GM18909 (cell line): ENCODE data around the gene RAD51B.

Experiments used
- ATAC-seq: cut with Tn5 transposase; IDR thresholded peaks from one replicate; pipeline ENCODE4 v1.9.1; 2021; ENCODE audit warnings: mild to moderate bottlenecking; ENCODE audit not compliant: unreplicated experiment, poor library complexity

Gene RAD51B

DNA sequence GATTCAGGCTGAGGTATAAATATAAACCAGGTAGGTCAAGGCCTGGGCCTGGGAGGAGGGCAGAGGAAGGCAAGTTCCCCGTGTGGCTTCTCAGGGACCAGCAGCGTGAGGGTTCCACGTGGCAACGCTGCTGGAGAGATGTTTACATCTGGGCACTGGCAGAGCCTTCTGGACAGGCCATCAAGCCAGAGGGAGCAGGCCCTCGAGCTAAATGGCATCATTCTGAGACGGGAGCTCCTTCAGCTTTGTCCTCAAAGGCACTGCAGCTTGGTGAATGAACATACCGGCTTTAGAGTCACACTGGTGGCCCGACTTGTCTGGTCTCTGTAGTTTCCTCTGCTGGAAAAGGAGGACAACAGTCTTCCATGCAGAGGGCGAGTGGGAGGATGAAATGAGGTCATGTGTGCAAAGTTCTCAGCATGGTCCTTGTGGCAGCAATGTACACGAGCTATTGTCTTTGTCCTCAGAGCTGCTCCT, 742.0 kb downstream of the RAD51B start:
- ATAC-seq: no peak

DNA sequence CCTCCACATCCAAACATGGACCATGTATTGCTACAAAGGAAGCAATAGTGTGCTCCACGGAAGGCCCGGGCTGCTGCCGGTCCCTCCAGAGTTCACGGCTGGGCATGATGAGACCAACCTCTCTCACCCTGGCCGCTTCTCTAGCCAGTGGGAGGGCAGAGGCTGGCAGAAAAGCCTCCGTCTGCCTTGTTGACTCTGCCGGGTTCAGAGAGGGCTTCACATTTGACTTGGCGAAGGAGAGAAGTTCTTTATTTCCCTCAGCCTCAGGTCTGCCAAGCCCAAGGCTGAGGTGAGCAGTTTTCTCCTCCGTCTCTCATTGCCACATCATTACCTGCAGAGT, 743.3 kb downstream of the RAD51B start:
- ATAC-seq: no peak

DNA sequence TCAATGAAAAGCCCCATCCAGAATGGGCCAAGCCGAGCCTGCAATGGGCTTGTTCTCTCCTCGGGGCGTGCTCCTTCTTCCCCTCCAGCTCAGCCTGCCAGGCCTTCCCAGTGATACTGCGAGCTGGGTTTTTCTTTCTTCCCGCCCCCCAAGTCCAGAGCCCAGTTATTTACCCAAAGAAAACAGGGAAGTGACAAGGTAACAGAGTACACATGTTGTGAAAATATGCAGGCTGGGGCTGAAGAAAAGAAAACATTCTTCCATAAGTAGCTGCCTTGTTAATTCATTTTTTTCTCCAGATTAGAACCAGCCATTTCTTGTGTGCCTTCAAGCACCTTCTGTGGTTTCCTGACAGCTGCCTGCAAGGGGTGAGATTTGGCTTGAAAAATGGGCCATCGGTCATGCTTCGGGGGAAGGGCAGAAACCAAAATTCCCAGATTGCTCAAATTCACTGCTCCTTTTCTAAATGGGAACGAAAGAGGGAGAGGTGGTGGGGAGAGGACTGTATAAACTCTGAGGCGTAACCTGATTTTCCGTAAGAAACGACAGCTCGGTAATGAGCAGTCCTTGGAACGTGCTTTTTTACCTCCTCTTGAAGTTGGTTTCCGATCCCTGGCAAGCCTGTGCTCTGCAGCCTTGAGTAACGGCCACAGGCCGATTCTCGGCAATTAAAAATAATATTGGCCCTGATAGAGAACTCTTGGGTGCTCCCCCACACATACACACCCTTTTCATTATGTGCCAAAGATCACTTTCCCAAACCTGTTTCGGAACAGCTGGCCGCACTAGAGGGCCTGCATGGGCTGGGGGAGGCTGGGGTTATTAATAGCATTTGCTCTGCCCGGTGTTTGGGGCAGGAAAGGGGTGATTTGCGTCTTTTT, 743.9 kb downstream of the RAD51B start:
- no peak for ATAC-seq

DNA sequence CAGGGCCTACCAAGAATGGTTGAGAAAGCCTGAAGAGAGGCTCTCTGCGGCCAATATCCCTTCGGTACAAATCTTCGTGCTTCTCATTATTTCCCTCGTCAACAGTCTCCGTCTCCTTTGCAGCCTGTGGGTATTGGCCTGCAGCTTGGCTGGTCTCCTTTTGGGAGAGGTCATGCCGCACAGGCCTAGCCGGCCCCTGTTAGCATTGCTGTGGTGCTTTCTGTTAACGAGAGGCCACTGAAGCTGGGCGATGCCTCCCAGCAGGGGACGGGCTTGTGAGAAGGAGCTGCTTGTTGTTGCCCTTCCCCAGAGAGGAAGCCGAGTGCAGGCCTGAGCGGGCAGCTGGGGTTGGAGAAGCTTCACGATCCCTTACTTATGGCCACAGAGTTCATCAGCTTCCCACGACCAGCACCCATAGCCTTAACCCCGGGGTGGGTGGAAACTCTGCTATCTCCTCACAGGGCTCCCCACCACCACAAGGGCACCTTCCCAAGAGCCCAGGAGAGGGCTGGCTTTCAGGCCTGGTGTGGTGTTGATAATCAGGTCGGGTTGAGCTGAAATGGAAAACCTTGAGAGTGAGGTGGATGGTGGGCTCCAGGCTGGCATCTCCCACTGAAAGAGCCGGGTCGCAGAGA, 744.7 kb downstream of the RAD51B start:
- ATAC-seq: no peak

DNA sequence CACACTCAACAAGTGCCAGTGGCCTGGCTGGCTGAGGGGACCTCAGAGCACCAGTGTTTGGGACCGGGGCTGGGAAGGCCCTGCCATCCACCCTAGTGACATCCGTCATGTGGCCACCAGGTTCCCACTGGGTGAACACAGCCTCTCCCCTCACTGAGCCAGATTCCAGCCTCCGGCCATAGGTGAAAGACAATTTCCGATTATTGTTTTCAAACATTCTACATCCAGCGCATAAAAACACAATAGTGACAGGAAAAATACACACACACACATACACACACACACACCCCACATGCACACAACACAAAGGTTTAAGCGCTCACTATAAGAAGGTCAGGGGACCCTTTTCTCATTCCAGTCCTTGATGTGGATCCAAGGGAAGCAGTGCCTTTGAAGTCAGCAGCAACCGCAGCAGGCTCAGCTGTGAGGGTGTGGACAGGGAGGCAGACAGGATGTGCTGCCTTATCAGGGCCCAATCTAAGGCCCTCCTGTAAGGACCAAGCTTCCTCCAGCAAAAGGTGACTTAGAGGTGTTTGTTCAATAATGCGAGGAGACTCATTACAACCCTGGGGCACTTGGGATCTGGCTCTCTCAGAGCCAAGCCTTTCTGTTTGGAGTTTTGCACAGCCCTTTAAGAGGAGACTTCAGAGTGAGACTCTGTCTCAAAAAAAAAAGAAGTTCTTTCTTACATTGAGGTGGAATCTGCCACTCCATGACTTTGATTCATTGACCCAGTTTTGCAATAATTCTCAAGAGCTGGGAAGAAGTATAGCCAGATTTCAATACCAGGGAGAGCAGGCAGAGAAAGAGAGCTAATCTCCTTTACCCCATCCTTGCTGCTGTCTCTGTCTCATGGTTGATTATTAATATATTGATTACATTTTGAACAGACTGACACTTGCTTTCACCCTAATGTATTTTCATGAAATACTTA, 745.5 kb downstream of the RAD51B start:
- no peak for ATAC-seq

DNA sequence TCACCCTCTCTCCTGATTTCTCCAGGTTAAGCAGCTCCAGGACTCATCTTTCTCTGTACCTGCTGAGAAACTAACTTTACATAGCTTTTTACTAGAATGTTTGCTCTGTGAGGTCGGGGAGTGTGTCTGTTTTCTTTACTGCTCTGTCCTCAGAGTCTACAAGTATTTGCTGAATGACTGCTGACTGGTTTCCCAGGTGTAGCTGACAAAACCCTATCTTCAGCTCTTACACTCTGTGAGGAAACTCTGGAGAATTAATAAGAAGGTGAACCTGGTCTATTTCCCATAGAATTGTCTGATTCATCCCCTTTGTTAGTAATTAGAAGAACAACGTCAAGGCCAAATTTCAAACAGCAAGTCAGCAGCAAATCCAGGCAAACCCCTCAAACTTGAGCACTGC, 746.5 kb downstream of the RAD51B start:
- ATAC-seq: no peak

DNA sequence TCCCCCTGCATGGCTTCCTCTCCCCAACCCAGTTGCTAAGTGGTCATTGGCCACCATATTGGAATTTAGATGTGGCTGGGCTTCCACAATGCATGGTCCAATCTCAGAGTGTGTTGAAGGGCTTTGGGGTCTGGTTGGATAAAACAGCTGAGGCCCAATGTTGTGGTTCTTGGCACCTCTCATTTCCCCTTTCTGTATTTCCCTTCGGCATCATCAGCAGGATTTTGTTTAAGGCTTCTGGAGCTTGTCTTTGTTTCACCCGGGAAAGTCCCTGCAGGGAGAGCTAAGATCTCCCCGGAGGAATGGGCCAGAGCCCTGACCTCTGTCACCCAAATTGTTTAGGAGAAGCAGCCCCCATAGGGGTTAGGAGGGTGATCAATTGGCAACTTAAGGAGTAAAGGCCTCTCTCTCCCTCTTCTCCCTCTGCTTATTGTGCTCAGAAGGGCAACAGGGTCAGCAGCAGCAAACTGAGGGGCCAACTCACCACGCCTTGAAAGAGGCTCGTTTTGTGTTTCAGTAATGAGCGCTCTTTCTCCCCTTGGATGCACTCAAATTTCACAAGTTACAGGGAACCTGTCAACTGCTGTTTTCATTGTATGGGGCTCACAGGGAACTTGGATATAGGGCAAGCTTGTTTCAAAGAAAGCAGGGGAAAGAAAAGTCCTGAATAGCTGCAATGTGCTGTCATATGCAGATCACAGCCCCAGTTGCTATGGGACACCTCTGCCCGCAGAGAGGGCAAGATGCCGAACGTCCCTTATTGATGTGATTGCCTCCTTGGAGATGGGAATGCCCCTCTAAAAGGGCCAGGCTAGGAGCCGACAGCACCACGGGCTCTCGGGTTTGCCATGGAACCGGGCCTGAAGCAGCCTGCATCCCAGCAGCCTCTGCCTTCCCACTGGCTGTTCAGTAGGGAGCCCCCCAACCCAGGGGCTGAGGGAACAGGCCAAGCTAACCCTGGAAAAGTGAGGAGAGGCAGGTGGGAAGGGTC, 749.6 kb downstream of the RAD51B start:
- ATAC-seq: no peak

DNA sequence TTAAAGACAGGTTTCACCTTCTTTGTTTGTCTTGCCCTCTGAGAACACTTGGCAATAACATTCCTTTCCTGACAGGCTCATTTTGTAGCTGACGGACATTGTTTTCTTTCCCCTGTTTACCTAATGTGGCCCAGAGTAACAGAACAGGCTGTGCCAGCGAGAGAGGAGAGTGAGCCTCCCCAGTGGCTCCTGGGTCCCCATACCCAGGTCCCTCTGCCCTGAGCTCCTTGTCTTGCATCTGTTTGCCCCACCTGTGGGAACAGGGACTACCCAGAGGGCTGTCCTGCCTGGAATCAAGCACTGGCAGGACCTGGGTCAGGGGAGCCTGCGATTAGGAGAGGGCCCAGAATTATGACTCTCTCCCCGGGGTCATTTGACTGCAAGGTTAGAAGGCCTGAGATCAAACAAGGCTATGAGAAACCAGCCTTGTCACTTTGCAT, 750.4 kb downstream of the RAD51B start:
- no peak for ATAC-seq

DNA sequence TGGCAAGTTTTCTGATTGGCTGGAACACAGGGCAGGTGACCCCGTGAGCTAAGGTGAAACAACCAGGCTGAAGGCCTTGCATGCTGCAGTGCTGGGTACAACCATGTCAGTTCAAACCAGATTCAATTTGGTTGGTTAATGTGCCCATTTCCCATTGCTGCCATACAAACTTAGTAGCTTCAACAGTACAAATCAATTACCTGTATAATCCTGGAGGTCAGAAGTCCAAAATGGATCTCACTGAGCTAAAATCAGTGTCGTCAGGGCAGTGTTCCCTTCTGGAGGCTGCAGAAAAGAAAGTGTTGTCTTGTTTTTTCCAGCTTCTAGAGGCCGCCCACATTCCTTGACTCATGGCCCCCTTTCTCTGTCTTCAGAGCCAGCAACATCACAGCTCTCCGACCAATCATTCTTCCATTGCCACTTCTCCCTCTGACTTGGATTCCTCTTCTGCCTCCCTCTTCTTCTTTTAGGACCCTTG, 751.6 kb downstream of the RAD51B start:
- ATAC-seq: no peak

DNA sequence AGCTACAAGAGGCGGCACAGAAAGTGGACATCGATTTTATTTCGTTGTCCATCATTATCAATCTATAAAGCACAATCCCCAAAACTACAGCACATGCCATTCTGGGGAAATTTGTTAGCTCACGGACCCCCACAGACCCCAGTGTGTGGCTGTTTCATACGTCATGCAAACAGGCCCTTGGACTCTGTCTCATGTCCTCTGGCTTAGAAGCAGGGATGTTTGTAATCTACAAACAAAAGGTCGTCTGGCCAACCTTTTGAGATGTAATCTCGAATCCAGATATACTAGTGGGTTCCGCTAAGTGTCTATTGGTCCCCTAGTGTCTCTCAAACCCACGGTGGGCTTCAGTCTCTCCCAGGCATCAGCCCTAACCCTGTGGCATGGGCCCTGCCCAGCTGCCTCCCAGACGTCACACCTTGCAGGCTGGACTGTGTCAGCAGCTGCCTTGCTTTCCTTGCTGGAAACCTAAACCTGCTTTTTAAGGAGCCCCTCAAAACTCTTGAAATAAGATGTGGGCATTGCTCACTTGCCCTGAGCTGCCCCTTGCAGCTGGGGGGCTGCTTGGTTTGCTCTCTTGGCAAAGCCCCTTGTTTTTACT, 752.4 kb downstream of the RAD51B start:
- ATAC-seq: no peak

DNA sequence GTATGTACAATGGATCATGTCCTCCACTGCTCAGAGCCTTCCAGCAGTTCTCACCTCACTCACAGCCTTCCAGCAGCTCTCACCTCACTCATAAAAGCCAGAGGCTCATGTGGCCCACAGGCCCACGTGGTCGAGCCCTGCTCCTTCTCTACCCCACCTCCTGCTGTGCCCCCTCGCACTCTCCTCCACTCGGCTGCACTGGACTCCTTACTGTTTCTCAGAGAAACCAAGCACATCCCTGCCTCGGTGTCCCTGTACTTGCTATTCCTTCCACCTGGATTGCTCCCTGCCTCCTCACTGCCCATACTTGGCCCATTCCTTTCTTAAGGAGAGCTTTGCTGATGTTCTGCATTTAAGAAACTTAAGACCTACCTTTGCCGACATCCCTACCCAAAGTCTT, 753.5 kb downstream of the RAD51B start:
- ATAC-seq: no peak

DNA sequence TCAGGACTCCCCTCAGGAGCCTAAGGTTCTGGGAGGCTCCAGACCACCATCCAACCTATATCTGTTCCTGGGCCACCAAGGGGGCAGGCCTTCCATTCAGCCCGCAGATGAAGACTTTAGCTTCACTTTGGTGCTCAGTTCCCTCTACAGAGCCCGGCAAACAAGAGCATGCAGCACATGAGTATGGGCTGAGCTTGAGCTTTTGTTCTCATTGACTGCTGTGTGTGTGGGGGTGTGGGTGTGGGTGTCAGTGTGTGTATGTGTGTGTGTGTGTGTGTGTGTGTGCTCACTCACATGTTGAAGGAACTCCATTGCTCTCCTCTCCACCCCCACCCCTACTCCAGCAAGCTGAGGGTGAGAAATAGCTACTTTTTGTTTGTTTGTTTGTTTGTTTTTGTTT, 754.1 kb downstream of the RAD51B start:
- no peak for ATAC-seq

DNA sequence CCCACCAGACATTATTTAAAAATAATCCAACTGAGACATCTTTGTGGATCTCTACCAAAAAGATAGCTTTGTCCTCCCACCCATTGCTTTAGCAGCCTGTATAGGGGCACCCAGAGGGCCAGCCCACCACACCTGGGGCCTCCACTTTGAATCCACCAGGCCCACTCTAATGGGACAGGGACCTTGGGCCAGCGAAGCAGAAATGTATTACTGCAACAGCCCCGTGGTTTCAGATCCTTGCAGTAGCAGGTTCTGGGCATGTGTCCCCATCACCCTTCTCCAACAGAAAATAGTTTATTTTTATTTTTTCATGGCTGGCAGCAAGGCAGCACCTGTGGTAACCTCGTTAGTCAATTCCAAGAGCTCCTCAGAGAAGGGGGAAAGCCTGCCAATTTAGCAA, 754.9 kb downstream of the RAD51B start:
- ATAC-seq: no peak

DNA sequence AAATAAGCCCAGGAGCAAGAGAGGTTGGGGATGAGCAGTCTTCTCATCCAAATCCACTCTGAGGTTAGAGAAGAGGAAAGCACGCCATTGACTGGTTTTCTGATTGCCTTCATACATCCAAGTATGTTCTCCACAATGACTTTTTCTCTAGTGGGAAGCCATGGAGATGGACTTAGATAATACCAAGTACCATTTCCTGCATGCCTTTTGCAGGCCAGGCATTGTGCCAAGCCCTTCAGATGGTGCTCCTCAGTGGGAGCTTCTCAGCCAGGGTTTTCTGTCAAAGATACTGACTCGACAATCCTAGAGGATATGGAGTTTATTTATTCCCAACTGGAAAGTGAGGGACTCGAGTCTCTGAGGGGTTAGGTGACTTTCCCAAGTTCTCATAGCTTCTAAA, 755.3 kb downstream of the RAD51B start:
- ATAC-seq: no peak

DNA sequence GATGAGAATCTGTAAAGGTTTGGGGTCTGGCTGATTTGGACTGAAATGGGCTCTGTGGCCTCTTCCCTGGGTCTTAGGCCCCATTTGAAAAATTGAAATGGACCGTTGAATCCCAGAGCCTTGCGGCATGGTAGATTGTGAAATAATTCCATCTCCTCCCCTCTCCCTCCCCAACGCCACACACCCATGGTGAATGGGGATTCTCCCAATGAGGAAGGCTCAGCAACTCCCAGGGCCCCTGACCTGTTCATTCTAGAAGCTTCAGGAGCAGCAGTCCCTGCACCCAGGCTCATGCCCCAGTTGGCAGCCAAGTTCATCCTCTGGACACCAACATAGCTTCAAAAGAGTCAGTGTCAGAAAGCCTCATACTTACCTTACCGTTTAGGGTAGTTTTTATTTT, 755.8 kb downstream of the RAD51B start:
- no peak for ATAC-seq

DNA sequence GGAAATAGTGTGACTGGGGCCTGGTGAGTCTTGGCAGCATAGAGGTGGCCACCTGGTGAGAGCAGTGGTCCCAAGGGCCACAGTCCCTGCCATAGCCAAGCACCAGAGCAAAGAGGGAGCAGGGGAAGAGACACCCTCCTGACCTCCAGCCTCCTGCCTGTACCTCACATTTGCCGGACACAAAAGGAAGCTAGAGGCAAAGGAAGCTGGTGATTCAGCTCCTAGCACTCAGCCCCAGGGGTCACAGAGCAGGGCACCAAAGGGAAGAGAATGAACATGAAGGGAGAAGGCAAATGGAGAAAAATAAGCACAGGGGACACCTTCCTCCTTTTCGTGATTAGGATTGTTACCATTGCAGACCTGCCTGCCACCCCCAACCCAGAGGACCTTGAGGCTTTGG, 756.5 kb downstream of the RAD51B start:
- no peak for ATAC-seq

DNA sequence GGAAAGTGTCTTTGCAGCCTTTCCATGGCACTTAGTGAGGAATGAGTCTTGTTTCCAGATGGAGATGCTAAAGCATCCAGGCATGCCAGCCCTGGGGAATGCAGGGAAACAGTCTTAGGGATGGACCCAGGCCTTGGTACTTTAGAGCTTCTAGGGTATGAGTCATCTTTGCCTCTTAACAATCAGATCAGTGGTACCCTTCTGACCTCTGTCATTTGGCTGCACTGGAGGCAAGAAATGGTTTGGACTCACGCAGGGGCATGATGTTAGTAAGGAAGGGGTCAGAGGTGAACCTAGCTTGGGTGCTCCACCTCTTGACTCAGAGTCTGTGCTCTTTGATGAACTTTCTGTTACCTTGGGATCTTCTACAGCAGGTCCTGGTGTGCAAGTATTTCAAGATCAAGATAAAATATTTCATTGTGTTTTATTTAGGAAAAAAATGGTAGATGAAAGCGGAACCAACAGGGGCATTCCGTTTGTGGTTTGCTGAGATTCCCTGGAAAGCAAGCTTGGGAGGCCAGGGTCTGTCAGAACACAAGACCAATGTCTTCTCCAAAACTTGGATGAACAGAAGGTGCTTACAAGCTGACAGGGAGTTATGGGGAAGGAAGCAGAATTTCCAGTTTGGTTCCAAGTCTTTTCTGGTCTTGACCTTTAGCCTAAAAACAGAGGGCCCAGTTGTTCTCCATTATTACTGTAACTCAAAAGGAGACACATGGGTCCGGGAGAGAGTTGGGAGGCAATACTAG, 757.1 kb downstream of the RAD51B start:
- ATAC-seq: no peak

DNA sequence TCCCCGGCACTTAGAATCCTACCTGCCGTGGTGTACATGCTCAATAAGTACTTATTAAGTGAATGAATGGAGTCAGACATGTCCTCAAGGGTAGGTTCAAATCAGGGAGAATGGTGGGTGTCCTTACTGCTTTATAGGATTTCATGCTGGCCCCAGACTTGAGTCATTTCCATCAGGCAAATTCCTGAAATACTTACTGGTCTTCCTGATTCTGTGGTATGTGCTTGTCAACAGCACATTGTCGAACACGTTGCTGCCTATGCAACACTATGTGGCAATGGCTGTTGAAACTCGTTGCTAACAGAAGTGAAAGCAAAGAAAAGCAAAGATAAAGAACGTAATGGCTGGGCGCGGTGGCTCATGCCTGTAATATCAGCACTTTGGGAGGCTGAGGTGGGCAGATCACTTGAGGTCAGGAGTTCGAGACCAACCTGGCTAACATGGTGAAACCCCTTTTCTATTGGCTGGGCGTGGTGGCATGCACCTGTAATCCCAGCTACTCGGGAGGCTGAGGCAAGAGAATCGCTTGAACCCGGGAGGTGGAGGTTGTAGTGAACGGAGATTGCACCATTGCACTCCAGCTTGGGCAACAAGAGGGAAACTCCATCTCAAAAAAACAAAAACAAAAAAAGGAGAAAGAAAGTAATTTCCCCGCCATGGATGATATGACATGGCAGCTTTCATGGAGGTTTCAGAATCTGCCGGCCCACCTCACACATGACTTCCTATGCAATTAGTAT, 758.4 kb downstream of the RAD51B start:
- ATAC-seq: no peak
